ENCODE measurements around the gene DPYD. TPM values are rescaled to one million over a fixed set of nuclear protein-coding genes. Genes with fewer than 3 reads are reported as not detected.

Gene DPYD
- total RNA-seq (10 to 100 TPM in 2 of 10 donors, 1 to 10 TPM in 8; 4.9 to 22.0 (median 7.8) TPM), polyA plus RNA-seq (1 to 10 TPM; 4.1 to 5.0 TPM)
- long read RNA-seq, donor 1, full-length matches to known transcripts = 10 of 16 reads
- long read RNA-seq, donor 1, partial matches to known transcripts = 2 of 16 reads
- long read RNA-seq, donor 1, other reads (novel, unspliced or antisense) = 4 of 16 reads
- long read RNA-seq, donor 2, full-length matches to known transcripts = 9 of 18 reads
- long read RNA-seq, donor 2, partial matches to known transcripts = 5 of 18 reads
- long read RNA-seq, donor 2, other reads (novel, unspliced or antisense) = 4 of 18 reads
- long read RNA-seq, donor 3, full-length matches to known transcripts = 6 of 30 reads
- long read RNA-seq, donor 3, partial matches to known transcripts = 12 of 30 reads
- long read RNA-seq, donor 3, other reads (novel, unspliced or antisense) = 12 of 30 reads

GRCh38 chr1:97920832-97921571 lies at the start of gene DPYD:
DPYD (minus strand) TSS chr1:97921034; CDS start chr1:97920922, 112 bp downstream.
- TF ChIP-seq CTCF (IDR thresholded peaks at IDR 0.05) = no peak
- WGBS, 2 donors = 0% methylated on average over 48 to 50 of the region's 50 CpGs
- H3K4me3 ChIP-seq = peak within 1 kb of the TSS; percentile 72 to 95 (median 84)

GRCh38 chr1:97960470-97960869 lies 39.6 kb upstream of the DPYD start:
- DNase-seq (no peak), ATAC-seq (no peak)
- Histone ChIP-seq H3K4me3 (no peak overlapping the region), H3K36me3 (no peaks in the 10 kb centered on the region), H3K9me3 (no peaks in the 10 kb centered on the region), H3K4me1 (no peaks in the 10 kb centered on the region), H3K27ac (no peak overlapping the region), H3K27me3 (peaks cover 0 to 3% (median 0%) of the 10 kb centered on the region in 7 donors)
- no peak for TF ChIP-seq CTCF (IDR thresholded peaks at IDR 0.05)
- intact Hi-C loops (cut with DNase I) = no loop called here

More at GRCh38 chr1:97920832-97921571, at the start of gene DPYD:
- H3K4me1 ChIP-seq = peaks cover 0 to 39% (median 11%) of the 10 kb centered on the region in 9 donors
- no peaks in the 10 kb centered on the region for H3K36me3 ChIP-seq
- ATAC-seq (peak; percentile 97 to 100 (median 98)), DNase-seq (peak; percentile 88 to 90)
- H3K27ac ChIP-seq = peak within 1 kb of the TSS; percentile 88 to 94 (median 91)
- intact Hi-C loops (cut with DNase I) = no loop called here
- H3K9me3 ChIP-seq = no peaks in the 10 kb centered on the region
- H3K27me3 ChIP-seq = no peaks in the 10 kb centered on the region

GRCh38 chr1:97947695-97948094 lies 26.9 kb upstream of the DPYD start:
- ATAC-seq (no peak), DNase-seq (no peak)
- peaks cover 0 to 6% (median 0%) of the 10 kb centered on the region in 7 donors for H3K27me3 ChIP-seq
- TF ChIP-seq CTCF (IDR thresholded peaks at IDR 0.05) = no peak
- H3K4me3 ChIP-seq = no peak overlapping the region
- H3K36me3 ChIP-seq = no peaks in the 10 kb centered on the region
- peaks cover 0 to 9% (median 0%) of the 10 kb centered on the region in 9 donors for H3K4me1 ChIP-seq
- H3K27ac ChIP-seq = no peak overlapping the region
- WGBS, 2 donors = 70 to 74% methylated on average over 3 of the region's 3 CpGs
- no peaks in the 10 kb centered on the region for H3K9me3 ChIP-seq
- intact Hi-C loops (cut with DNase I) = loop anchor here in 1 of 10 donors (10.0 kb wide), 1 partner anchor 97 kb away; no protein-coding TSS in a partner anchor

- TF ChIP-seq CTCF (IDR thresholded peaks at IDR 0.05) = no peak
- WGBS, 2 donors = 45 to 60% methylated on average over 4 of the region's 4 CpGs
- Histone ChIP-seq H3K9me3 (no peaks in the 10 kb centered on the region), H3K36me3 (no peaks in the 10 kb centered on the region), H3K27me3 (peaks cover 0 to 4% (median 0%) of the 10 kb centered on the region in 7 donors), H3K27ac (no peak overlapping the region), H3K4me3 (no peak overlapping the region), H3K4me1 (peaks cover 0 to 19% (median 0%) of the 10 kb centered on the region in 9 donors)
- DNase-seq (no peak), ATAC-seq (peak in 1 of 8 donors; percentile 33)
- intact Hi-C loops (cut with DNase I) = loop anchor here in 1 of 10 donors (10.0 kb wide), 1 partner anchor 101 kb away; no protein-coding TSS in a partner anchor
Observed at GRCh38 chr1:97943354-97943753, 22.5 kb upstream of the DPYD start.

All from heart right ventricle (tissue), 16 donors.